PFSK-1 (cell line): ENCODE data around the gene BACH1.

ENCODE experiments used
- FOXP2 ChIP-seq: optimal IDR thresholded peaks from 2 replicates; pipeline ENCODE3; 2011; ENCODE audit warnings: borderline replicate concordance, control low read depth, inconsistent platforms; ENCODE audit not compliant: insufficient read depth; ENCODE audit errors: extremely low read length, extremely low read depth
- POLR2AphosphoS5 ChIP-seq: IDR thresholded peaks from 2 replicates; pipeline ENCODE4 v1.6.1; 2012; ENCODE audit warnings: low read depth, mild to moderate bottlenecking, control low read depth, low read length, moderate library complexity
- SIN3A ChIP-seq: IDR thresholded peaks from 2 replicates; pipeline ENCODE4 v1.6.1; 2012; ENCODE audit warnings: mild to moderate bottlenecking, low read length, moderate library complexity, borderline replicate concordance; ENCODE audit not compliant: insufficient read depth
- TAF1 ChIP-seq: IDR thresholded peaks from 2 replicates; pipeline ENCODE4 v1.6.1; 2012; ENCODE audit warnings: low read length, control low read depth, borderline replicate concordance; ENCODE audit not compliant: insufficient read depth
- TF ChIP-seq, protein P1 (sequence below), 2 experiments: IDR thresholded peaks; 2 replicates each; pipeline versions ENCODE4 v1.6.1 to v1.8.0; 2011 to 2012; ENCODE audit warnings: low read depth in 2 of 2, low read length in 2 of 2, control low read depth in 1 of 2, inconsistent platforms in 1 of 2, mild to moderate bottlenecking in 1 of 2, moderate library complexity in 1 of 2; ENCODE audit not compliant: insufficient read depth in 1 of 2

BACH1 gene

DNA sequence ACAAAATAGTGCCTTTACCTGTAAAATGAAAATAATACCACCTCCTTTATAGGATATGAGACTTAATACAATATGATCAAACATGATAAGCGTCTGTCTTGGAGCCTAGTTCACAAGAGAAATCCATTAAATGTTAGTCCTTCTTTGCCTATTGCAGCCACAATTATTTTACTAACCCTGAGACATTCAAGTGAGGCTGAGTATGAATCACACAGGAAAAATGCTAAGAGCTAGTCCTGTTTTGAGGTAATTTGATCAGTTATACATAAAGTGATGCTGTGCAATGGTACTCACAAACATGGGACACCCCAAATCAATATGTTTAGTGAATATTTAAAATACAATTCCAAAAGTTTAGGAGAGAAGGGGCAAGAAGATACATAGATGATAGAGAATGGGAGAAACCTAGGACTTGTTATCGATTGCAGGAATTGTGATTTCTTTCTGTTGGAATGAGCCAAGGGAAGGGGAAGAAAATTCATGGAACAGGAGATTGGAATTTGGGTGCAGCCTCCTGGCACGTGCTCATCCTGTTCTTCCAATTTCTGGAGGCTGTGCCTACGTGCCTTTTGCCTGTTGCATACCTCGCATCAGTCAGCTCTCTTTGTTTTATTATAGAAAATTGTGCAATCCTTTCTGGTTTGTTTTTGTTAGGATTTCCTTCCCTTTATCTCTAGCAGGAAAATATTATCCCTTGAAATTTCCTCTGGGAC is 39.9 kb upstream of the BACH1 start:
- TF ChIP-seq, protein P1, sequence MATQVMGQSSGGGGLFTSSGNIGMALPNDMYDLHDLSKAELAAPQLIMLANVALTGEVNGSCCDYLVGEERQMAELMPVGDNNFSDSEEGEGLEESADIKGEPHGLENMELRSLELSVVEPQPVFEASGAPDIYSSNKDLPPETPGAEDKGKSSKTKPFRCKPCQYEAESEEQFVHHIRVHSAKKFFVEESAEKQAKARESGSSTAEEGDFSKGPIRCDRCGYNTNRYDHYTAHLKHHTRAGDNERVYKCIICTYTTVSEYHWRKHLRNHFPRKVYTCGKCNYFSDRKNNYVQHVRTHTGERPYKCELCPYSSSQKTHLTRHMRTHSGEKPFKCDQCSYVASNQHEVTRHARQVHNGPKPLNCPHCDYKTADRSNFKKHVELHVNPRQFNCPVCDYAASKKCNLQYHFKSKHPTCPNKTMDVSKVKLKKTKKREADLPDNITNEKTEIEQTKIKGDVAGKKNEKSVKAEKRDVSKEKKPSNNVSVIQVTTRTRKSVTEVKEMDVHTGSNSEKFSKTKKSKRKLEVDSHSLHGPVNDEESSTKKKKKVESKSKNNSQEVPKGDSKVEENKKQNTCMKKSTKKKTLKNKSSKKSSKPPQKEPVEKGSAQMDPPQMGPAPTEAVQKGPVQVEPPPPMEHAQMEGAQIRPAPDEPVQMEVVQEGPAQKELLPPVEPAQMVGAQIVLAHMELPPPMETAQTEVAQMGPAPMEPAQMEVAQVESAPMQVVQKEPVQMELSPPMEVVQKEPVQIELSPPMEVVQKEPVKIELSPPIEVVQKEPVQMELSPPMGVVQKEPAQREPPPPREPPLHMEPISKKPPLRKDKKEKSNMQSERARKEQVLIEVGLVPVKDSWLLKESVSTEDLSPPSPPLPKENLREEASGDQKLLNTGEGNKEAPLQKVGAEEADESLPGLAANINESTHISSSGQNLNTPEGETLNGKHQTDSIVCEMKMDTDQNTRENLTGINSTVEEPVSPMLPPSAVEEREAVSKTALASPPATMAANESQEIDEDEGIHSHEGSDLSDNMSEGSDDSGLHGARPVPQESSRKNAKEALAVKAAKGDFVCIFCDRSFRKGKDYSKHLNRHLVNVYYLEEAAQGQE (IDR thresholded peaks at IDR 0.05; ENCODE audit: insufficient read depth in 1 of 2, low read depth in 2 of 2, low read length in 2 of 2) = no peak
- TF ChIP-seq TAF1 = no peak
- no peak for TF ChIP-seq FOXP2
- no peak for TF ChIP-seq POLR2AphosphoS5
- no peak for TF ChIP-seq SIN3A

DNA sequence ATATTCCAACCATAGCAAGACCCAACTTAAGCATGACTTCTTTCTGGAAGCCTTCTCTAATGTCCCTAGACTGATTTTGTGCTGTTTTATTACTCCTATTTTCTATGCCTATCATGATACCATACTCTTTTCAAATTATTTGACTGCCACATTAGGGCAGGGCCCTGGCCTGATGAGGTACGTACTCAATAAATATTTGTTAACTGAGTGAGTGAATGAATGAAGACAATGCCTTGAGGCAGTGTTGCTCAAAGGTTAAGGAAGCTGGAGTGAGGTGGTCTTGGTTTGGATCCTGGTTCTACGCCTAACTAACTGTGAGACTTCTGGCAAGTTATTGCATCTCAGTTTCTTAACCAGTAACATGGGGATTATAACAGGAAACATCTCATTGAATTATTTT is 38.3 kb upstream of the BACH1 start:
- TF ChIP-seq SIN3A (no peak), POLR2AphosphoS5 (no peak), FOXP2 (no peak), TAF1 (no peak)
- TF ChIP-seq, protein P1 (IDR thresholded peaks at IDR 0.05; ENCODE audit: insufficient read depth in 1 of 2, low read depth in 2 of 2, low read length in 2 of 2) = no peak

DNA sequence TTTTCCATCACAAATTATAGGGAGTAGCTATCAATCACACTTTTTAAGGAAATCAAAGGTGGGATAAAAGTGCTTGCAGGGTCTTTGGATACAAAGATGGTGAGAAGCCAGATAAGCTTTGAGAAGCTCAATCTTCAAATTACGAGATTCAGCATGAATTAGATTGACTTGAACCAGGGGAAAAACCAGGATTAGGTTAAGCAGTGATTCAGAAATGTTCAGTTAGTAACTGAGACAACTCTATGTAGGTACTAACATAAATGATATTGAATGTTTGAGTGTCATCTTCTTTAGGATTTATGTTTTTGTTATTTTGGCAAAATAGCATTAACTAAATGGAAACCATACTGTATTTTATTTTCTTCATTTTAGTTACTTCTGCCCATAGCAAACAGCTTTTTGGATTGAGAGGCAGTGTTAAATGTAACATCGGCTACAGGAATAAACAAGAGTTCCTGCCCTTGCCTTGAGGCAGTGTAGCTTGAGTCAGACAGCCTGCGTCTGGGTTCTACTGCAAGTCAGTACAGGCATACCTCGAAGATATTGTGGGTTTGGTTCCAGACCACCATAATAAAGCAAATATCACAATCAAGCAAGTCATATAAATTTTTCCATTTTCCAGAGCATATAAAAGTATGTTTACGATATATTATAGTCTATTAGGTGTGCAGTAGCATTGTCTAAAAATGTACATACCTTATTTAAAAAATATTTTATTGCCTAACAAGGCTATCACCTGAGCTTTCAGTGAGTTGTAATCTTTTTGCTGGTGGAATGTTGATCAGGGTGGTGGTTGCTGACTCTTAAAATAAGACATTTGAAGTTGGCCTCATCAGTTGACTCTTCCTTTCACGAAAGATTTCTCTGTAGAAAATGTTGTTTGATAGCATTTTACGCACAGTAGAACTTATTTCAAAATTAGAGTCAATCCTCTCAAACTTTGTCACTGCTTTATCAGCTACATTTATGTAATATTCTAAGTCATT is 36.9 kb upstream of the BACH1 start:
- TF ChIP-seq TAF1 = no peak
- TF ChIP-seq FOXP2 = no peak
- TF ChIP-seq, protein P1 (IDR thresholded peaks at IDR 0.05; ENCODE audit: insufficient read depth in 1 of 2, low read depth in 2 of 2, low read length in 2 of 2) = no peak
- TF ChIP-seq POLR2AphosphoS5 = no peak

DNA sequence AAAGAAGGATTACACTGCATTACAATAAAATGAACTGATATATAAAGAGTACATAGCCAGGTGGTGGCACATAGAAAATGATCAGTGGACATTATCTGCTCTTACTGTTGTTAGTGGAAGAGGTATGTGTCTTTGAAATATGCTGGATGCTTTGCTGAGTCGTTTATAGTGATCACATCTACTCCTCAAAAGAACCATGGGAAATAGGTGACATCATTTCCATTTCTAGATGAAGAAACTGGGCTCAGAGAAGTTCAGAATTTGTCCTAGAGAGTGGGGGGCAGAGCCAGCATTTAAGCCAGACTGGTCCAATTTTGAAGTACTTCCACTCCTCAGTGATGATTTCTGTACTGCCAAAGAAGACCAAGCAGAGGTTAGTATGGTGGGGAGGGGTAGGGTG is 34.0 kb upstream of the BACH1 start:
- TF ChIP-seq SIN3A (no peak), POLR2AphosphoS5 (no peak), TAF1 (no peak), FOXP2 (no peak)
- TF ChIP-seq, protein P1 (IDR thresholded peaks at IDR 0.05; ENCODE audit: insufficient read depth in 1 of 2, low read depth in 2 of 2, low read length in 2 of 2) = no peak
